Measurements from ENCODE around the gene SRRM5.

GRCh38 chr19:43575955-43576878, 35.7 kb upstream of the SRRM5 start:
- TF ChIP-seq, protein P1, sequence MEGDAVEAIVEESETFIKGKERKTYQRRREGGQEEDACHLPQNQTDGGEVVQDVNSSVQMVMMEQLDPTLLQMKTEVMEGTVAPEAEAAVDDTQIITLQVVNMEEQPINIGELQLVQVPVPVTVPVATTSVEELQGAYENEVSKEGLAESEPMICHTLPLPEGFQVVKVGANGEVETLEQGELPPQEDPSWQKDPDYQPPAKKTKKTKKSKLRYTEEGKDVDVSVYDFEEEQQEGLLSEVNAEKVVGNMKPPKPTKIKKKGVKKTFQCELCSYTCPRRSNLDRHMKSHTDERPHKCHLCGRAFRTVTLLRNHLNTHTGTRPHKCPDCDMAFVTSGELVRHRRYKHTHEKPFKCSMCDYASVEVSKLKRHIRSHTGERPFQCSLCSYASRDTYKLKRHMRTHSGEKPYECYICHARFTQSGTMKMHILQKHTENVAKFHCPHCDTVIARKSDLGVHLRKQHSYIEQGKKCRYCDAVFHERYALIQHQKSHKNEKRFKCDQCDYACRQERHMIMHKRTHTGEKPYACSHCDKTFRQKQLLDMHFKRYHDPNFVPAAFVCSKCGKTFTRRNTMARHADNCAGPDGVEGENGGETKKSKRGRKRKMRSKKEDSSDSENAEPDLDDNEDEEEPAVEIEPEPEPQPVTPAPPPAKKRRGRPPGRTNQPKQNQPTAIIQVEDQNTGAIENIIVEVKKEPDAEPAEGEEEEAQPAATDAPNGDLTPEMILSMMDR (IDR thresholded peaks at IDR 0.05; ENCODE audit: insufficient read depth, low read length, poor library complexity, severe bottlenecking), result no peak
- TF ChIP-seq EZH2phosphoT487 (conservative IDR thresholded peaks at IDR 0.05; ENCODE audit: low read length), result no peak

All from SU-DHL-6 (cell line).